HuH-7.5 (cell line): Measurements from ENCODE around the gene LAIR1.

Source experiments
- DNase-seq: peaks from one replicate; pipeline ENCODE4 v3.0.0; 2011; ENCODE audit warnings: low spot score

LAIR1 gene

GRCh38 chr19:54317108-54317964 is 47.4 kb downstream of the LAIR1 start:
- no peak for DNase-seq

- no peak for DNase-seq
These were observed 48.0 kb downstream of the LAIR1 start for GRCh38 chr19:54316746-54317107.

DNA sequence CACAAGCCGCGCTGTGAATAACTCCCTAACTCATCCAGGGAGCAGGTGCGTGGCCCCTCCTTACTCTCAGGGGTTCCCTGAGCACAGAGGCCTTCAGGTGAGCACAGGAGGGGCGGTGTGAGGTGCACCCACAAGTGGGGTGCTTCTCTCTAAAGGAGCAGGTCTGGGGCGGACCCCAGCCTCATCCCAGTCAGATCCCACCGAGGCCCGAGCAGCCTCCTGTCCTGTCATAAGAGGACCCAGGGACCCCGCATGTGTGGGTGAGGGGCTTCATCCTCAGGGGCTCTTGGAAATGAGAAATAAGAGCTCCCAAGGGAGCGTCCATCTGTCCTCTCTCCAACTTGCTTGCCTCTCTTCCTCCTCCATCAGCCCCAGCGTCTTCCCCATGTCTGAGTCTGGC is 48.8 kb downstream of the LAIR1 start:
- DNase-seq, result no peak

- no peak for DNase-seq
These were observed 52.0 kb downstream of the LAIR1 start, which contains the start of gene LILRA5 for GRCh38 chr19:54312436-54313377. Gene LILRA5, minus strand, starts transcription at chr19:54313166. Its CDS starts 147 bp downstream, at chr19:54313019.

DNA sequence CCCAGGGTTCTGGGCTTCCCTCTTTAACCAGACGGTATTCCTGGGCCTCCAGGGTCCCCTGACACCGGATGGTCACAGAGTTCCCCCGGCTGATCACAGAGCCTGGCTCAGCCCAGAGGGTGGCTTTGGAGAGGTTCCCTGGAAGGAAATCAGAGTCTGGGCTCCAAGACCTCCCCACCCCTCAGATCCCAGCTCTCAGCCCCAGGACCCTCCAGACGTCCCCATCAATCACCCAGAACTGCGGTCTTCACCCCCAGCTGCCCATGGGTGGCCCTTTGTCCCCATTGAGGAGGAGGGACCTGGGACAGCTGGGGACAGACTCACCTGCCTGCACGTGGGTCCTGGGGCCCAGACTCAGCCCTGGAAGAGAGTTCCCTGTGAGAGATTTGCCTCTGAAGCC is 52.7 kb downstream of the LAIR1 start:
- DNase-seq, result no peak

- no peak for DNase-seq
These were observed 53.2 kb downstream of the LAIR1 start for GRCh38 chr19:54311486-54311885.

- no peak for DNase-seq
These were observed 54.2 kb downstream of the LAIR1 start for GRCh38 chr19:54310543-54310942.

DNA sequence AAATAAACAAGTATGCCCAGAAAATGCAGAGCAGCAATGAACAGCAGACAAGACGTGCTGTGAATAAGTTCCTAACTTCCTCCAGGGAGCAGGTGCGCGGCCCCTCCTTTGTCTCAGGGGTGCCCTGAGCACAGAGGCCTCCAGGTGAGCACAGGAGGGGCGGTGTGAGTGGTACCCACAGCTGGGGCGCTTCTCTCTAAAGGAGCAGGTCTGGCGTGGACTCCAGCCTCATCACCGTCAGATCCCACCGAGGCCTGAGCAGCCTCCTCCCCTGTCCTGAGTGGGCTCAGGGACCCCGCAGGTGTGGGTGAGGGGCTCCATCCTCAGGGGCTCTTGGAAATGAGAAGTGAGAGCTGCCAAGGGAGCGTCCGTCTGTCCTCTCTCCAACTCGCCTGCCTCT is 54.9 kb downstream of the LAIR1 start:
- DNase-seq, result no peak

DNA sequence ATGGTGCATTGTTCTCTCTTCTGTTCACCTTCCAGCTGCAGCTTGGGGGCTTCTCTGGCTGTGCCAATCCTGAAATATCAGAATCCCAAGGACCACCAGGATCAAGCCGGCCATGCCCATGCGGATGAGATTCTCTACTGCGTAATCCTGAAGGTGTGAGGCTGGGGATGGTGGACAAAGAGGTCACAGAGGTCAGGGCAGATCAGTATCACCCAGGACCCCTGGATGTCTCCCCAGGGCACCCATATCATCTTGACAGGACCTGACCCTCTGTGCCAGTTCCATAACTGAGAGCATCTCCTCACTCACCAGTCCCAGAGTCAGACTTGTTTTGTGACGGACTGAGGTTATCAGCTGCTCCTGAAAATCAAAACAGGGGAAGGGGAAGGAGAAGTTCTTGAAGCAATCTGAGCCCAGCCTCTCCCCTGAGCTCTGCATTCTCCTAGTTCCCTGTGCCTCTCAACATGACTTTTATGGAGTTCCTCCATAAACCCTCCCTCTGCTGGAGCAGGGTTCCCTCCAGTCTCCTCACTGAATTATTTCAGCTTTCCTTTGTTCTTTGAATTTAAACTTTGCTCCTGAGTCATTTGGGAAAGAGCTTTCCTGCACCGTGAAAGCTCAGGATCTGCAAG is 57.2 kb downstream of the LAIR1 start:
- no peak for DNase-seq

DNA sequence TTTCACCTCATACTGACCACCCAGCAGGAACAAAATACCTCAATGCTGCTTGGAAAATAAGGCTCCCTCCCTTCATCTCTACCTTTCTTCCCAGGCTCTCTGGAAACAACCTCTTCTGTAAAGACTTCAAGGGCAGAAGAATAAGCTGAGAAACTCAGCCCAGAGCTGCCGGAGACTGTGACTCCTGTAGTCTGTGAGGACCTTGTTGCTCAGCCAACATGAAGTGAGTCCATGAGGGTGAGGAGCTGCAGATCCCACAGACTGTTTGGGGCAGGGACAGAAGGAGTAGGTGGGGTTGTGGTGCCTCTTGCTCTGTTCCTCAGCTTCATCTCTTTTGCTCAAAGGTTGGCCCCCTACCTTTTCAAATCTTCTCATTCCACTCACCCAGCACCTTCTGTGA is 59.6 kb downstream of the LAIR1 start:
- no peak for DNase-seq

DNA sequence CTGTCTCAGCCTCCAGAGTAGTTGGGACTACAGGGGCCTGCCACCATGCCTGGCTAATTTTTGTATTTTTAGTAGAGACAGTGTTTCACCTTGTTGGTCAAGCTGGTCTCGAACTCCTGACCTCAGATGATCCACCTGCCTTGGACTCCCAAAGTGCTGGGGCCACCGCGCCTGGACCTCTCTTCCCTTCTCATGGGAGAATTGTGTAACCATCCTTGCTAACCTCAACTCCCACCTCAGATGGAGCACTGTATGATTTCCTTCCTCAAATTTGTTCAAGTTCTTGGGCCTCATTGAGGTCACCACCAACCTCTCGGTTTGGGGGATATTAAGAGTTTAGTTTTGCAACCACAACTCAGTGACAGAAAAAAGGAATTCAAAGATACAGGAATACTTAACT is 62.5 kb downstream of the LAIR1 start:
- no peak for DNase-seq
